H1 (cell line): Measurements from ENCODE around the gene ZIC1. TPM values are rescaled to one million over a fixed set of nuclear protein-coding genes. Genes with fewer than 3 reads are reported as not detected.
A peak's percentile ranks its signal among the peaks of the same experiment; 100 is the strongest.

Source experiments
- CTCF ChIA-PET: fragments of 300-600 bp; sonication (Branson Sonifier 250); formaldehyde crosslinking; loops from one replicate; lab custom pipeline; 2021; ENCODE audit not compliant: partially characterized antibody; lab: Charles Lee
- POLR2A ChIA-PET: fragments of 300-600 bp; sonication (Branson Sonifier 250); formaldehyde crosslinking; loops from one replicate; lab custom pipeline; 2021; ENCODE audit warnings: inconsistent platforms; ENCODE audit not compliant: partially characterized antibody; lab: Charles Lee
- DNase-seq, 2 experiments: peaks; one replicate each; pipeline versions ENCODE4 v3.0.0 to v3.0.0-alpha.2; 2010 to 2022; ENCODE audit warnings: low spot score in 2 of 2, low read depth in 1 of 2, mixed read lengths in 1 of 2
- FAIRE-seq: peaks from 2 replicates; lab custom pipeline; 2011; peaks lifted over from hg19 to GRCh38; lab: Jason Lieb, UNC
- H2AFZ ChIP-seq: 2 replicates; pipeline ENCODE4 v1.8.1; 2012; ENCODE audit warnings: low read length, inconsistent platforms
- H2AK5ac ChIP-seq: 2 replicates; pipeline ENCODE4 v1.6.1; 2013; ENCODE audit warnings: low read depth, low read length
- H2BK120ac ChIP-seq: replicated peaks from 2 replicates; pipeline ENCODE3; 2013; ENCODE audit warnings: low read depth, low read length, inconsistent platforms
- H2BK12ac ChIP-seq: 2 replicates; pipeline ENCODE4 v1.6.1; 2013; ENCODE audit warnings: low read depth, low read length
- H2BK15ac ChIP-seq: 2 replicates; pipeline ENCODE4 v1.6.1; 2013; ENCODE audit warnings: low read length
- H2BK20ac ChIP-seq: 2 replicates; pipeline ENCODE4 v1.6.1; 2013; ENCODE audit warnings: low read length
- H2BK5ac ChIP-seq: 2 replicates; pipeline ENCODE4 v1.6.1; 2013; ENCODE audit warnings: low read depth, low read length
- H3K14ac ChIP-seq: 2 replicates; pipeline ENCODE4 v1.6.1; 2013; ENCODE audit warnings: inconsistent platforms; ENCODE audit not compliant: insufficient read length
- H3K18ac ChIP-seq: 2 replicates; pipeline ENCODE4 v1.6.1; 2013; ENCODE audit warnings: low read length; ENCODE audit errors: extremely low read depth
- H3K23ac ChIP-seq: 2 replicates; pipeline ENCODE4 v1.6.1; 2013; ENCODE audit warnings: inconsistent platforms; ENCODE audit not compliant: insufficient read length
- H3K23me2 ChIP-seq: 2 replicates; pipeline ENCODE4 v1.6.1; 2013; ENCODE audit warnings: low read depth, low read length
- H3K27ac ChIP-seq: 2 replicates; pipeline ENCODE4 v1.6.1; 2011; ENCODE audit warnings: low read depth, low read length, inconsistent platforms
- H3K27me3 ChIP-seq, 4 experiments: replicated peaks in 1 of 4; 1 replicate in 1 of 4; 2 replicates in 3 of 4; pipeline versions ENCODE4 v1.6.1 to v1.8.1; 2011 to 2013; ENCODE audit warnings: low read length in 3 of 4, mild to moderate bottlenecking in 3 of 4, inconsistent platforms in 2 of 4, mixed read lengths in 2 of 4, moderate library complexity in 1 of 4; ENCODE audit not compliant: control insufficient read depth in 3 of 4, insufficient read depth in 3 of 4; ENCODE audit errors: extremely low read depth in 1 of 4
- H3K36me3 ChIP-seq, 4 experiments: 2 replicates each; pipeline versions ENCODE4 v1.6.1 to v1.8.1; 2011 to 2013; ENCODE audit warnings: mild to moderate bottlenecking in 4 of 4, low read length in 3 of 4, moderate library complexity in 2 of 4, control low read depth in 1 of 4, inconsistent platforms in 1 of 4; ENCODE audit not compliant: insufficient read depth in 4 of 4, control insufficient read depth in 2 of 4
- H3K4ac ChIP-seq: replicated peaks from 2 replicates; pipeline ENCODE3; 2013; ENCODE audit warnings: low read length, low read depth, mixed read lengths, inconsistent platforms; ENCODE audit not compliant: insufficient read length
- H3K4me1 ChIP-seq, 4 experiments: replicated peaks in 1 of 4; 1 replicate in 1 of 4; 2 replicates in 3 of 4; pipeline versions ENCODE4 v1.6.1 to v1.8.1; 2011 to 2013; ENCODE audit warnings: low read length in 3 of 4, inconsistent platforms in 2 of 4, mixed read lengths in 1 of 4; ENCODE audit not compliant: insufficient read depth in 4 of 4, control insufficient read depth in 3 of 4
- H3K4me2 ChIP-seq, 2 experiments: 2 replicates each; pipeline versions ENCODE4 v1.6.1 to v1.8.1; 2011 to 2013; ENCODE audit warnings: low read depth in 2 of 2, low read length in 2 of 2, control low read depth in 1 of 2, inconsistent platforms in 1 of 2, mild to moderate bottlenecking in 1 of 2; ENCODE audit not compliant: insufficient read depth in 1 of 2
- H3K4me3 ChIP-seq, 4 experiments: fragments of 200-600, 300-600 bp in 1 of 4; sonication (generic), shearing (Covaris generic), sonication (Bioruptor Twin) in 1 of 4; 2 replicates each; pipeline versions ENCODE4 v1.5.1 to v1.8.1; 2011 to 2016; ENCODE audit warnings: low read length in 4 of 4, low read depth in 3 of 4, control low read depth in 2 of 4, inconsistent platforms in 2 of 4, mild to moderate bottlenecking in 2 of 4, mixed read lengths in 1 of 4, moderate library complexity in 1 of 4; ENCODE audit not compliant: insufficient read depth in 2 of 4; ENCODE audit errors: extremely low read depth in 1 of 4
- H3K56ac ChIP-seq: replicated peaks from 2 replicates; pipeline ENCODE3; 2013; ENCODE audit warnings: low read depth, mild to moderate bottlenecking, mixed read lengths, low read length, inconsistent platforms; ENCODE audit not compliant: insufficient read length
- H3K79me1 ChIP-seq: 2 replicates; pipeline ENCODE4 v1.6.1; 2013; ENCODE audit warnings: low read depth, low read length, control low read depth
- H3K79me2 ChIP-seq, 2 experiments: 2 replicates each; pipeline versions ENCODE4 v1.6.1 to v1.8.1; 2012 to 2013; ENCODE audit warnings: low read length in 2 of 2, mild to moderate bottlenecking in 2 of 2, inconsistent platforms in 1 of 2; ENCODE audit not compliant: insufficient read depth in 2 of 2, control insufficient read depth in 1 of 2
- H3K9ac ChIP-seq, 4 experiments: replicated peaks in 1 of 4; 1 replicate in 1 of 4; 2 replicates in 3 of 4; pipeline versions ENCODE4 v1.6.1 to v1.8.1; 2011 to 2013; ENCODE audit warnings: low read depth in 3 of 4, low read length in 3 of 4, control low read depth in 2 of 4, mild to moderate bottlenecking in 2 of 4, moderate library complexity in 2 of 4, inconsistent platforms in 1 of 4; ENCODE audit errors: extremely low read depth in 1 of 4
- H3K9me3 ChIP-seq, 2 experiments: 2 replicates each; pipeline versions ENCODE4 v1.6.1 to v1.8.1; 2012 to 2013; ENCODE audit warnings: mild to moderate bottlenecking in 2 of 2, moderate library complexity in 2 of 2, control low read depth in 1 of 2, inconsistent platforms in 1 of 2, low read depth in 1 of 2, low read length in 1 of 2, mixed read lengths in 1 of 2; ENCODE audit not compliant: insufficient read depth in 2 of 2
- H4K20me1 ChIP-seq, 2 experiments: replicated peaks in 1 of 2; 2 replicates each; pipeline versions ENCODE3 to v1.8.1; 2011 to 2013; ENCODE audit warnings: inconsistent platforms in 2 of 2, low read length in 2 of 2, mild to moderate bottlenecking in 1 of 2; ENCODE audit not compliant: insufficient read depth in 2 of 2, control insufficient read depth in 1 of 2
- H4K5ac ChIP-seq: 2 replicates; pipeline ENCODE4 v1.6.1; 2013; ENCODE audit warnings: low read length, low read depth, mixed read lengths, inconsistent platforms; ENCODE audit not compliant: insufficient read length
- H4K8ac ChIP-seq: 2 replicates; pipeline ENCODE4 v1.8.0; 2013; ENCODE audit warnings: mild to moderate bottlenecking, moderate library complexity, low read length, inconsistent platforms; ENCODE audit not compliant: insufficient read depth; ENCODE audit errors: extremely low read depth
- H4K91ac ChIP-seq: replicated peaks from 2 replicates; pipeline ENCODE3; 2013; ENCODE audit warnings: low read length, mixed read lengths, inconsistent platforms; ENCODE audit not compliant: insufficient read length
- ASH2L ChIP-seq: fragments of 200-600, 300-600 bp; sonication (generic); IDR thresholded peaks from one replicate; pipeline ENCODE4 v1.7.1; 2017; ENCODE audit warnings: low read length
- CBX5 ChIP-seq: fragments of 300-800, 300-1000 bp; sonication (generic); IDR thresholded peaks from 2 replicates; pipeline ENCODE4 v1.7.1; 2016; ENCODE audit warnings: antibody characterized with exemption, low read length, low read depth
- E2F6 ChIP-seq: IDR thresholded peaks from 2 replicates; pipeline ENCODE4 v1.6.1; 2012; ENCODE audit warnings: inconsistent platforms
- MAFK ChIP-seq: IDR thresholded peaks from 2 replicates; pipeline ENCODE4 v1.6.1; 2012; ENCODE audit warnings: low read depth, mild to moderate bottlenecking, improper control_type of control experiment, low read length
- RAD21 ChIP-seq, 2 experiments: IDR thresholded peaks in 1 of 2; conservative IDR thresholded peaks in 1 of 2; 2 replicates each; pipeline ENCODE4 v1.6.1; 2011; ENCODE audit warnings: low read depth in 2 of 2, low read length in 2 of 2, improper control_type of control experiment in 1 of 2, inconsistent platforms in 1 of 2, mild to moderate bottlenecking in 1 of 2, moderate library complexity in 1 of 2
- RBBP5 ChIP-seq: IDR thresholded peaks from 2 replicates; pipeline ENCODE4 v1.7.1; 2012; ENCODE audit warnings: low read depth, mild to moderate bottlenecking, inconsistent platforms, low read length, moderate library complexity, borderline replicate concordance
- USF2 ChIP-seq: IDR thresholded peaks from 2 replicates; pipeline ENCODE4 v1.6.1; 2011; ENCODE audit warnings: low read length, improper control_type of control experiment
- WGBS, 2 experiments: shearing (Covaris generic) in 1 of 2; methylation state at CpG; one replicate each; pipeline versions ENCODE4 v1.1.6 to v1.1.7; 2013 to 2015; ENCODE audit warnings: low lambda C conversion rate in 2 of 2, mixed read lengths in 2 of 2, inconsistent platforms in 1 of 2, low coverage in 1 of 2, missing lambda C conversion rate in 1 of 2; ENCODE audit not compliant: insufficient replicate concordance in 2 of 2, insufficient coverage in 1 of 2, insufficient read length in 1 of 2; ENCODE audit errors: extremely low coverage in 1 of 2, missing lambda C conversion rate in 1 of 2; 5-methylcytosine and 5-hydroxymethylcytosine counted together
- polyA plus RNA-seq, 7 experiments: library from polyadenylated mRNA; depleted of rRNA in 3 of 7; stranded (reverse) in 5 of 7; unstranded in 2 of 7; fragments of >200 nt in 5 of 7; fragments of 200-250 nt in 2 of 7; gene quantifications; 1 replicate in 5 of 7; 2 replicates in 1 of 7; 4 replicates in 1 of 7; pipeline versions ENCODE4 v1.2.1 to v1.2.3, GENCODE V29; 2011 to 2013; ENCODE audit warnings: missing spikeins in 2 of 7, mixed read lengths in 2 of 7
- total RNA-seq: library from RNA; stranded (reverse); fragmentation: NEBNext Ultra II Directional; extraction: Animal tissue kit (Norgen Biotek cat#: 25700); gene quantifications from 2 replicates; pipeline ENCODE4 v1.2.1, GENCODE V29; 2021

ZIC1 gene
- total and polyA plus RNA-seq, 2 of the 8 experiments (the other 6 are each of a cell fraction or from before 2014, with no cell fraction given): 0.80 to 2.2 TPM

- H3K9me3 ChIP-seq: peaks cover 0 to 4% of the 10 kb centered on the region in 2 experiments; a peak in 1 of 4 replicates
- no peaks in the 10 kb centered on the region; the same call in 1 of the 2 replicates for H3K79me1 ChIP-seq
- DNase-seq: peak in 1 of 2 experiments; percentile 90
- peaks cover 0 to 12% of the 10 kb centered on the region in 2 experiments for H4K20me1 ChIP-seq
- 0 out of 2 replicates have a peak overlapping the region, but pooled peaks have one; percentile 17 for H2AFZ ChIP-seq
- peak overlapping the region; percentile 81; the same call in 1 of the 2 replicates for H4K8ac ChIP-seq
- H2BK20ac ChIP-seq: no peak overlapping the region
- H2AK5ac ChIP-seq: no peak overlapping the region
- no peak overlapping the region for H2BK120ac ChIP-seq
- H3K4me2 ChIP-seq: peak overlapping the region; percentile 93 to 95
- no peaks in the 10 kb centered on the region for H3K79me2 ChIP-seq
- no peak overlapping the region for H3K27ac ChIP-seq
- no peak for FAIRE-seq
- H2BK5ac ChIP-seq: 0 out of 2 replicates have a peak overlapping the region, but pooled peaks have one; percentile 35
- no peak overlapping the region for H3K4ac ChIP-seq
- POLR2A ChIA-PET: interaction anchor here (0.8 to 3.7 kb wide), 7 partner anchors 9 to 32 kb away, joined by 3 to 24 read pairs (median 4); partner anchors contain the start of gene ZIC4
- H3K23ac ChIP-seq: no peak overlapping the region
- H3K23me2 ChIP-seq: peaks cover 15% of the 10 kb centered on the region
- H3K14ac ChIP-seq: no peak overlapping the region
- H3K4me1 ChIP-seq: peaks cover 20 to 47% (median 21%) of the 10 kb centered on the region in 4 experiments
- peaks cover 76 to 97% (median 92%) of the 10 kb centered on the region in 4 experiments for H3K27me3 ChIP-seq
- H2BK15ac ChIP-seq: no peak overlapping the region
- peak overlapping the region; percentile 30 to 68 (median 50); a peak in 7 of 8 replicates for H3K4me3 ChIP-seq
- no peak overlapping the region for H4K5ac ChIP-seq
- peak overlapping the region in 1 of 4 experiments; percentile 9; a peak in 1 of 7 replicates for H3K9ac ChIP-seq
- no peak overlapping the region for H4K91ac ChIP-seq
- WGBS, 2 experiments: 1% methylated on average over 51 of the region's 51 CpGs; no CpG with 5 or more reads in 1 of the 2 experiments
- H3K18ac ChIP-seq: peak overlapping the region; percentile 15; the same call in 1 of the 2 replicates
- CTCF ChIA-PET: interaction anchor here (0.5 to 27.3 kb wide), 21 partner anchors 8 to 686 kb away, joined by 3 to 485 read pairs (median 4); no protein-coding TSS in a partner anchor
- peak overlapping the region; percentile 75; the same call in 1 of the 2 replicates for H2BK12ac ChIP-seq
- H3K36me3 ChIP-seq: peaks cover 0 to 4% (median 0%) of the 10 kb centered on the region in 4 experiments; a peak in 2 of 8 replicates
- no peak overlapping the region for H3K56ac ChIP-seq
- TF ChIP-seq E2F6 (peak; percentile 35), USF2 (no peak), CBX5 (no peak), RAD21 (IDR thresholded peaks at IDR 0.05 in 1 of 2, conservative IDR thresholded peaks at IDR 0.05 in 1 of 2; ENCODE audit: low read depth in 2 of 2, low read length in 2 of 2) (peak; percentile 44 to 53), ASH2L (peak; percentile 79), RBBP5 (peak; percentile 37; the same call in 1 of the 2 replicates), MAFK (no peak)
These were observed 17.2 kb upstream of the ZIC1 start for GRCh38 chr3:147391781-147392624.
